Measurements from ENCODE around the gene OPCML. TPM values are rescaled to one million over a fixed set of nuclear protein-coding genes. Genes with fewer than 3 reads are reported as not detected.

Gene OPCML
- total RNA-seq, 1 donor from 2014 or later = 4.1 TPM

DNA sequence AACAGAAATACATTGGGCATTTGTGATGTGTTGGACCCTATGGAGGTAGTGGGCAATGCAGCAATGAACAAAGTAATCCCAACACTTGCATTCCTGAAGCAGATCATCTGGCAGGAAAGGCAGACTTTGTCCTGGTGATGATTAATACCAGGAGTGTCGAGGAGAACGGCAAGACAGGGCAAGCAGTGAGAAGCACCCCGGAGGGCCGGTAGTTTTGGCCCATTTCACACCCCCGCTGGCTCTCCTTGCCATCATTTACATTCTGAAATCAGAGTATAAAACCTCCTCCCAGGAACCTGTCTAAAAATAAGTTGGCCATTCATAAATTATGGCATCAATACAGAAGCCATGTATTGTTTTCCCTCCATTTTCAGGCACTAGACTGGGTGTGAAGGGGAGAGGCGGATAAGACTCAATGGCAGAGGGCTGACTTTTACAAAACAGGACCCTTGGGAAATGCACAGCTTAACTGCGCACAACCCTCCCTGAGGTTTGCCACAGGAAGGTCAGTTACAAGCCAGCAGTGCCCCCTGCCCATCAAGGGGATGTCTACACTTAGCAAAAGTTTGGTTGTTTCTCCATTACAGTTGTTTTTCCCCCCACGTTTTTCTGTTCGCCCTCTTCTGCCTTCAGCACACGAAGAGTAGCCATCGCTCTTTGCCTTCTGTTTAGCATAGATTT lies 55.6 kb downstream of the OPCML start:
- no peak overlapping the region for H3K4me3 Mint-ChIP-seq (ENCODE audit: unreplicated experiment)
- H3K36me3 Mint-ChIP-seq (ENCODE audit: low read depth, unreplicated experiment) = no peaks in the 10 kb centered on the region
- peaks cover 6% of the 10 kb centered on the region for H3K4me1 Mint-ChIP-seq (ENCODE audit: unreplicated experiment)
- H3K27me3 Mint-ChIP-seq (ENCODE audit: unreplicated experiment) = no peaks in the 10 kb centered on the region
- no peak overlapping the region for H3K27ac Mint-ChIP-seq (ENCODE audit: unreplicated experiment)
- DNase-seq (ENCODE audit: low spot score) = no peak
- no peaks in the 10 kb centered on the region for H3K9me3 Mint-ChIP-seq (ENCODE audit: unreplicated experiment)
- TF ChIP-seq, protein P1, sequence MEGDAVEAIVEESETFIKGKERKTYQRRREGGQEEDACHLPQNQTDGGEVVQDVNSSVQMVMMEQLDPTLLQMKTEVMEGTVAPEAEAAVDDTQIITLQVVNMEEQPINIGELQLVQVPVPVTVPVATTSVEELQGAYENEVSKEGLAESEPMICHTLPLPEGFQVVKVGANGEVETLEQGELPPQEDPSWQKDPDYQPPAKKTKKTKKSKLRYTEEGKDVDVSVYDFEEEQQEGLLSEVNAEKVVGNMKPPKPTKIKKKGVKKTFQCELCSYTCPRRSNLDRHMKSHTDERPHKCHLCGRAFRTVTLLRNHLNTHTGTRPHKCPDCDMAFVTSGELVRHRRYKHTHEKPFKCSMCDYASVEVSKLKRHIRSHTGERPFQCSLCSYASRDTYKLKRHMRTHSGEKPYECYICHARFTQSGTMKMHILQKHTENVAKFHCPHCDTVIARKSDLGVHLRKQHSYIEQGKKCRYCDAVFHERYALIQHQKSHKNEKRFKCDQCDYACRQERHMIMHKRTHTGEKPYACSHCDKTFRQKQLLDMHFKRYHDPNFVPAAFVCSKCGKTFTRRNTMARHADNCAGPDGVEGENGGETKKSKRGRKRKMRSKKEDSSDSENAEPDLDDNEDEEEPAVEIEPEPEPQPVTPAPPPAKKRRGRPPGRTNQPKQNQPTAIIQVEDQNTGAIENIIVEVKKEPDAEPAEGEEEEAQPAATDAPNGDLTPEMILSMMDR (IDR thresholded peaks at IDR 0.05; ENCODE audit: unreplicated experiment) = no peak

DNA sequence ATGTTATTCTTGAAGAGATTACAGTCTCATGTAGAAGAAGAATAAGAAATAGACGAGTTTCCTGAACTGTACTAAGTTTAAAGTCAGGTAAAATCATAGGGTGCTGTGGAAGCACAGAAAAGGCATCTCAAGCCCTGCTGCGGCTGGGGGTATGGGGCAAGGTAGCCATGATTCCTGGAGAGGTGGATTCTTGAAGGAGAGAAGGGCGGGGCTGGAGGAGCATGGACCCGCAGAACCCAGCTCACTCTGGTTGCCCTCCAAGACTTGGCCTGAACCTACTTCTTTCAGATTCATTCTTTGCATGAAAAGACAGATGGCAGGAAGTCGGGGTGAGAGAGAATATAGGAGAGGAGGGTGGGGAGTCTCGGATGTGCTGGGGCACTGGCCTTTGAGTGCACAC lies 57.8 kb downstream of the OPCML start:
- Mint-ChIP-seq H3K4me1 (ENCODE audit: unreplicated experiment) (peaks cover 6% of the 10 kb centered on the region), H3K9me3 (ENCODE audit: unreplicated experiment) (no peaks in the 10 kb centered on the region), H3K36me3 (ENCODE audit: low read depth, unreplicated experiment) (no peaks in the 10 kb centered on the region)

GRCh38 chr11:133467686-133468085 lies 64.6 kb downstream of the OPCML start:
- H3K36me3 Mint-ChIP-seq (ENCODE audit: low read depth, unreplicated experiment) = no peaks in the 10 kb centered on the region
- peaks cover 2% of the 10 kb centered on the region for H3K27me3 Mint-ChIP-seq (ENCODE audit: unreplicated experiment)
- H3K4me1 Mint-ChIP-seq (ENCODE audit: unreplicated experiment) = peaks cover 1% of the 10 kb centered on the region
- H3K4me3 Mint-ChIP-seq (ENCODE audit: unreplicated experiment) = no peak overlapping the region
- TF ChIP-seq, protein P1 (IDR thresholded peaks at IDR 0.05; ENCODE audit: unreplicated experiment) = no peak
- H3K9me3 Mint-ChIP-seq (ENCODE audit: unreplicated experiment) = no peaks in the 10 kb centered on the region
- no peak overlapping the region for H3K27ac Mint-ChIP-seq (ENCODE audit: unreplicated experiment)
- DNase-seq (ENCODE audit: low spot score) = no peak

More for the DNA sequence above, 57.8 kb downstream of the OPCML start:
- TF ChIP-seq, protein P1 (IDR thresholded peaks at IDR 0.05; ENCODE audit: unreplicated experiment) = no peak
- no peak overlapping the region for H3K4me3 Mint-ChIP-seq (ENCODE audit: unreplicated experiment)
- H3K27ac Mint-ChIP-seq (ENCODE audit: unreplicated experiment) = no peak overlapping the region
- H3K27me3 Mint-ChIP-seq (ENCODE audit: unreplicated experiment) = peaks cover 2% of the 10 kb centered on the region
- no peak for DNase-seq (ENCODE audit: low spot score)

- H3K27ac Mint-ChIP-seq (ENCODE audit: unreplicated experiment) = no peak overlapping the region
- no peak overlapping the region for H3K4me3 Mint-ChIP-seq (ENCODE audit: unreplicated experiment)
- TF ChIP-seq, protein P1 (IDR thresholded peaks at IDR 0.05; ENCODE audit: unreplicated experiment) = no peak
- H3K9me3 Mint-ChIP-seq (ENCODE audit: unreplicated experiment) = no peaks in the 10 kb centered on the region
- DNase-seq (ENCODE audit: low spot score) = no peak
- no peaks in the 10 kb centered on the region for H3K4me1 Mint-ChIP-seq (ENCODE audit: unreplicated experiment)
- no peaks in the 10 kb centered on the region for H3K36me3 Mint-ChIP-seq (ENCODE audit: low read depth, unreplicated experiment)
- peaks cover 2% of the 10 kb centered on the region for H3K27me3 Mint-ChIP-seq (ENCODE audit: unreplicated experiment)
Measured at GRCh38 chr11:133443206-133443747, 89.0 kb downstream of the OPCML start.

- no peaks in the 10 kb centered on the region for H3K27me3 Mint-ChIP-seq (ENCODE audit: unreplicated experiment)
- H3K36me3 Mint-ChIP-seq (ENCODE audit: low read depth, unreplicated experiment) = no peaks in the 10 kb centered on the region
- H3K4me1 Mint-ChIP-seq (ENCODE audit: unreplicated experiment) = no peaks in the 10 kb centered on the region
- no peak overlapping the region for H3K27ac Mint-ChIP-seq (ENCODE audit: unreplicated experiment)
- H3K9me3 Mint-ChIP-seq (ENCODE audit: unreplicated experiment) = no peaks in the 10 kb centered on the region
- no peak overlapping the region for H3K4me3 Mint-ChIP-seq (ENCODE audit: unreplicated experiment)
- no peak for DNase-seq (ENCODE audit: low spot score)
- TF ChIP-seq, protein P1 (IDR thresholded peaks at IDR 0.05; ENCODE audit: unreplicated experiment) = no peak
Measured at GRCh38 chr11:133441964-133442660, 90.2 kb downstream of the OPCML start.
